Tibial artery (tissue), 4 donors: ENCODE data around the gene COL18A1.
A peak's percentile ranks its signal among the peaks of the same experiment; 100 is the strongest.
"Not testable (repeated sequence)": the region's sequence is repeated elsewhere in the genome, so short reads cannot be mapped to it uniquely, and the experiment has no call there.

Source experiments
- DNase-seq, 2 donors: peaks; one replicate each; pipeline ENCODE4 v3.0.0-alpha.2; 2019
- H3K27ac ChIP-seq, 2 donors: fragments of 200-600 bp; sonication (generic) in 1 of 2; 1 replicate in 1 of 2; 2 replicates in 1 of 2; pipeline ENCODE4 v1.5.1; 2018 to 2019; ENCODE audit warnings: mild to moderate bottlenecking in 1 of 2
- H3K27me3 ChIP-seq, 2 donors: fragments of 200-600 bp; sonication (generic) in 1 of 2; one replicate each; pipeline versions ENCODE4 v1.5.1 to v1.6.0; 2016 to 2019
- H3K36me3 ChIP-seq, 3 donors: fragments of 200-600 bp; sonication (generic) in 2 of 3; one replicate each; pipeline ENCODE4 v1.5.1; 2016 to 2019; ENCODE audit warnings: mild to moderate bottlenecking in 2 of 3
- H3K4me1 ChIP-seq, 4 donors: fragments of 200-600 bp; sonication (generic) in 2 of 4; 1 replicate in 3 of 4; 2 replicates in 1 of 4; pipeline ENCODE4 v1.5.1; 2016 to 2019
- H3K4me3 ChIP-seq, 2 donors: fragments of 200-600 bp; sonication (generic) in 1 of 2; 1 replicate in 1 of 2; 2 replicates in 1 of 2; pipeline ENCODE4 v1.5.1; 2018 to 2019; ENCODE audit warnings: mild to moderate bottlenecking in 2 of 2
- H3K9me3 ChIP-seq, 3 donors: fragments of 200-600 bp; sonication (generic) in 1 of 3; one replicate each; pipeline ENCODE4 v1.5.1; 2016 to 2019
- intact Hi-C: fragments of 100-400 bp; cut with DNase I; formaldehyde crosslinking; loops from one replicate; pipeline ENCODE4 v1.15.0; 2023; ENCODE audit warnings: low total_unique reads
- TF ChIP-seq, protein P1 (sequence below), 2 experiments: fragments of 200-600 bp in 1 of 2; fragments of 450-650 bp in 1 of 2; IDR thresholded peaks; one replicate each; pipeline ENCODE4 v1.5.1; 2017 to 2019; ENCODE audit warnings: antibody characterized with exemption in 2 of 2, mild to moderate bottlenecking in 1 of 2, moderate library complexity in 1 of 2

The COL18A1 gene

DNA sequence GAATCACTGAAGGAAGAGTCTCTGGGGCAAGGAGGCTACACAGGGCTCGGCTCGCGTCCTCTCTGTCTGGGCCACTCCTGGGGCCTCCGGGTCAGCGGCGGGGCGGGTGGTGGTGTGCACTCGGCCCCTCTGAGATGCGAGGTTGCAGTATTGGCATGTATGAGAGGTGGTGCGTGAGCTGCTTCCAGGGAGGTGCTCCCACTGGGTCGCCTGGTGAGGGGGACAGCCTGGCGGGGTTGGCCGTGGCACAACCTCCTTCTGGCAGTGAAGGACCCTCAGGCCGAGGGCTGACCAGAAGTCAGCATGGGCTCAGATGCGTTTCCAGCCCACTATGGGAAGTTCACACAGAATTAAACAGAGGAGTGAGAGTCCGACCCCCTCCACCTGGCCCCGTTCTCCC, 38.5 kb upstream of the COL18A1 start:
- Histone ChIP-seq H3K4me1 (peaks cover 0 to 53% (median 44%) of the 10 kb centered on the region in 4 donors), H3K27me3 (no peaks in the 10 kb centered on the region), H3K36me3 (no peaks in the 10 kb centered on the region), H3K4me3 (no peak overlapping the region), H3K27ac (peak overlapping the region; percentile 93 to 98), H3K9me3 (no peaks in the 10 kb centered on the region)
- DNase-seq: no peak
- intact Hi-C loops: no loop called here
- TF ChIP-seq, protein P1, sequence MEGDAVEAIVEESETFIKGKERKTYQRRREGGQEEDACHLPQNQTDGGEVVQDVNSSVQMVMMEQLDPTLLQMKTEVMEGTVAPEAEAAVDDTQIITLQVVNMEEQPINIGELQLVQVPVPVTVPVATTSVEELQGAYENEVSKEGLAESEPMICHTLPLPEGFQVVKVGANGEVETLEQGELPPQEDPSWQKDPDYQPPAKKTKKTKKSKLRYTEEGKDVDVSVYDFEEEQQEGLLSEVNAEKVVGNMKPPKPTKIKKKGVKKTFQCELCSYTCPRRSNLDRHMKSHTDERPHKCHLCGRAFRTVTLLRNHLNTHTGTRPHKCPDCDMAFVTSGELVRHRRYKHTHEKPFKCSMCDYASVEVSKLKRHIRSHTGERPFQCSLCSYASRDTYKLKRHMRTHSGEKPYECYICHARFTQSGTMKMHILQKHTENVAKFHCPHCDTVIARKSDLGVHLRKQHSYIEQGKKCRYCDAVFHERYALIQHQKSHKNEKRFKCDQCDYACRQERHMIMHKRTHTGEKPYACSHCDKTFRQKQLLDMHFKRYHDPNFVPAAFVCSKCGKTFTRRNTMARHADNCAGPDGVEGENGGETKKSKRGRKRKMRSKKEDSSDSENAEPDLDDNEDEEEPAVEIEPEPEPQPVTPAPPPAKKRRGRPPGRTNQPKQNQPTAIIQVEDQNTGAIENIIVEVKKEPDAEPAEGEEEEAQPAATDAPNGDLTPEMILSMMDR (IDR thresholded peaks at IDR 0.05): no peak

DNA sequence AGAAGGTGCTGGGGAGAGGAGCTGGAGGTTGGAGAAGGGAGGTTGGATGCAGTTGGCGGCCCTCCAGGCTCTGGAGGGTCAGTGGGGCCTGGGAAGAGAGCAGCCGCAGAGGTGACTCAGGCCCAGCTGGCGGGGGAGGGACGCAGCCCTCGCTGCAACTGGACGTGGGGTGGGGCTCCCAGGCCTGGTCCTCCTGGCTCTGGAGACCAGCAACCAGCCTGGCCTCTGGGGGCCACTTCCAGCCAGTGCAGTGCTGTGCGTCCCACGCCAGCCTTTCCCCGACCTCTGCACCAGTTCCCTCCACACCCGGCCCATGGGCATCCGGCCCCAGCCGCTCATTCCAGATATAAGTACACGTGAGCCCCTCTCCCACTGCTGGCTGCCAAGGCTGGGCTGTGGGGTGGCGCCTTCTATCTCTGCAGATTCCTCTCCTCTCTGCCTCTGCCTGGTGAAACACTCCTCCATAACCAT, 38.0 kb upstream of the COL18A1 start:
- intact Hi-C loops: no loop called here
- Histone ChIP-seq H3K36me3 (no peaks in the 10 kb centered on the region), H3K4me1 (peaks cover 0 to 53% (median 44%) of the 10 kb centered on the region in 4 donors), H3K9me3 (no peaks in the 10 kb centered on the region), H3K4me3 (no peak overlapping the region), H3K27me3 (no peaks in the 10 kb centered on the region), H3K27ac (peak overlapping the region; percentile 93 to 98)
- DNase-seq: peak; percentile 77 to 96
- TF ChIP-seq, protein P1 (IDR thresholded peaks at IDR 0.05): peak in 1 of 2 experiments; percentile 18

- no peaks in the 10 kb centered on the region for H3K36me3 ChIP-seq
- no peaks in the 10 kb centered on the region for H3K27me3 ChIP-seq
- H3K9me3 ChIP-seq: no peaks in the 10 kb centered on the region
- H3K27ac ChIP-seq: peak overlapping the region; percentile 93 to 98
- intact Hi-C loops: no loop called here
- peaks cover 0 to 53% (median 44%) of the 10 kb centered on the region in 4 donors for H3K4me1 ChIP-seq
- no peak overlapping the region for H3K4me3 ChIP-seq
- TF ChIP-seq, protein P1 (IDR thresholded peaks at IDR 0.05): no peak
- no peak for DNase-seq
Measured at GRCh38 chr21:45367402-45368351, 37.3 kb upstream of the COL18A1 start.

DNA sequence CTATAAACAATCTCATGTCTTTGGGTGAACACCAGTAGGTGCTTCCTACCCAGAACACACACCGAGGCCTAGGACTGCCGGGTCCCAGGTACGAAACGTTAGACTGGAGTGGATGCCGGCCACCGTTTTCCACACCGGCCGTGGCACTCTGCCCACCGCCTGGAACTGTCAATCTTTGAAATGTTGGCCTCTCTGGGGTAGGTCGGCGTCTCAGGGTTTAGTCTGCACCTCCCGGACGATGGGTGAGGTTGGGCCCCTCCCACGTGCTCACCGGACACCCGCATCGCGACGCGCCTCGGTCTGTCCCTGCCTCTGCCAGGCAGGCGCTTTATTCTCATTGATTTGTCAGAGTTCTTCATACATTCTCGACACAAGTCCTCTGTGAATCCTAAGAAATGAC, 35.9 kb upstream of the COL18A1 start:
- DNase-seq, H3K9me3 ChIP-seq, H3K27me3 ChIP-seq, H3K36me3 ChIP-seq, intact Hi-C loops, H3K4me3 ChIP-seq: not testable (repeated sequence)
- peaks cover 0 to 42% (median 36%) of the 10 kb centered on the region in 4 donors for H3K4me1 ChIP-seq
- H3K27ac ChIP-seq: peak overlapping the region; percentile 7 to 93

GRCh38 chr21:45370575-45370974, 34.4 kb upstream of the COL18A1 start:
- Histone ChIP-seq H3K4me3 (peak overlapping the region in 1 of 2 donors; percentile 7), H3K27ac (peak overlapping the region in 1 of 2 donors; percentile 11), H3K4me1 (peaks cover 0 to 27% (median 22%) of the 10 kb centered on the region in 4 donors), H3K36me3 (no peaks in the 10 kb centered on the region), H3K9me3 (no peaks in the 10 kb centered on the region), H3K27me3 (no peaks in the 10 kb centered on the region)
- intact Hi-C loops: no loop called here
- DNase-seq: peak; percentile 75 to 81
- TF ChIP-seq, protein P1 (IDR thresholded peaks at IDR 0.05): no peak

GRCh38 chr21:45371081-45371480, 33.9 kb upstream of the COL18A1 start:
- H3K27ac ChIP-seq: peak overlapping the region in 1 of 2 donors; percentile 11
- intact Hi-C loops: no loop called here
- no peaks in the 10 kb centered on the region for H3K27me3 ChIP-seq
- H3K9me3 ChIP-seq: no peaks in the 10 kb centered on the region
- TF ChIP-seq, protein P1 (IDR thresholded peaks at IDR 0.05): no peak
- H3K4me3 ChIP-seq: peak overlapping the region in 1 of 2 donors; percentile 7
- no peak for DNase-seq
- H3K4me1 ChIP-seq: peaks cover 0 to 22% (median 18%) of the 10 kb centered on the region in 4 donors
- no peaks in the 10 kb centered on the region for H3K36me3 ChIP-seq
